A673 (cell line): ENCODE data around the gene MAS1L. TPM values are rescaled to one million over a fixed set of nuclear protein-coding genes. Genes with fewer than 3 reads are reported as not detected.

Experiments
- BruUV-seq: library from RNA; stranded (reverse); fragments of 400-500 nt; replicated peaks from 2 replicates; lab custom pipeline; 2021; lab: Mats Ljungman, UMichigan
- CTCF ChIA-PET: fragments of 300-600 bp; sonication (Branson Sonifier 250); formaldehyde crosslinking; loops from one replicate; lab custom pipeline; 2022; ENCODE audit warnings: antibody characterized with exemption; lab: Charles Lee
- POLR2A ChIA-PET: fragments of 300-600 bp; sonication (Branson Sonifier 250); formaldehyde crosslinking; loops from one replicate; lab custom pipeline; 2022; ENCODE audit warnings: antibody characterized with exemption; ENCODE audit not compliant: low non-redundant PET; lab: Charles Lee
- DNase-seq: peaks from one replicate; pipeline ENCODE4 v3.0.0-alpha.2; 2015; ENCODE audit warnings: low spot score
- H3K27ac ChIP-seq: fragments of 200-600 bp; sonication (generic); 2 replicates; pipeline ENCODE4 v1.5.1; 2016; ENCODE audit warnings: mixed run types, low read depth, mild to moderate bottlenecking, mixed read lengths, antibody characterized with exemption, low read length; ENCODE audit not compliant: poor library complexity, severe bottlenecking
- H3K27me3 ChIP-seq: fragments of 200-600 bp; sonication (generic); replicated peaks from 2 replicates; pipeline ENCODE4 v1.6.1; 2017; ENCODE audit warnings: mixed run types, low read depth, mild to moderate bottlenecking, mixed read lengths, antibody characterized with exemption, low read length; ENCODE audit not compliant: insufficient read depth, poor library complexity
- H3K36me3 ChIP-seq: fragments of 200-600 bp; sonication (generic); 2 replicates; pipeline ENCODE4 v1.6.1; 2016; ENCODE audit warnings: mixed run types, mild to moderate bottlenecking, mixed read lengths, antibody characterized with exemption, low read length; ENCODE audit not compliant: insufficient read depth, poor library complexity, severe bottlenecking
- H3K4me1 ChIP-seq: fragments of 200-600 bp; sonication (generic); 2 replicates; pipeline ENCODE4 v1.6.1; 2017; ENCODE audit warnings: mixed run types, mild to moderate bottlenecking, mixed read lengths, antibody characterized with exemption, low read length; ENCODE audit not compliant: insufficient read depth, poor library complexity, severe bottlenecking
- H3K4me3 ChIP-seq: fragments of 200-600 bp; sonication (generic); 2 replicates; pipeline ENCODE4 v1.5.1; 2016; ENCODE audit warnings: low read depth, mixed run types, mild to moderate bottlenecking, mixed read lengths, low read length; ENCODE audit not compliant: poor library complexity, severe bottlenecking
- H3K9me3 ChIP-seq: fragments of 200-600 bp; sonication (generic); 2 replicates; pipeline ENCODE4 v1.6.1; 2016; ENCODE audit warnings: mixed run types, low read depth, mild to moderate bottlenecking, mixed read lengths, antibody characterized with exemption, low read length; ENCODE audit not compliant: poor library complexity, severe bottlenecking
- EZH2 ChIP-seq: fragments of 200-600 bp; sonication (generic); IDR thresholded peaks from 2 replicates; pipeline ENCODE4 v1.6.1; 2017; ENCODE audit warnings: borderline replicate concordance, low read depth, mild to moderate bottlenecking, mixed read lengths, antibody characterized with exemption, low read length; ENCODE audit not compliant: poor library complexity, severe bottlenecking
- intact Hi-C: fragments of 100-400 bp; cut with micrococcal nuclease; formaldehyde crosslinking; loops from one replicate; pipeline ENCODE4 v1.10.0; 2022; ENCODE audit not compliant: unreplicated experiment
- total RNA-seq: library from RNA; stranded (reverse); gene quantifications from 2 replicates; pipeline ENCODE4 v1.2.3, GENCODE V29; 2021
- TF ChIP-seq, protein P1 (sequence below): fragments of 300-800, 200-600 bp; sonication (generic); conservative IDR thresholded peaks from 2 replicates; pipeline ENCODE4 v1.5.1; 2017; ENCODE audit warnings: low read depth, mild to moderate bottlenecking, antibody characterized with exemption, low read length, moderate library complexity, mixed read lengths

Gene MAS1L
- total RNA-seq, 1 experiment from 2014 or later = not detected

DNA sequence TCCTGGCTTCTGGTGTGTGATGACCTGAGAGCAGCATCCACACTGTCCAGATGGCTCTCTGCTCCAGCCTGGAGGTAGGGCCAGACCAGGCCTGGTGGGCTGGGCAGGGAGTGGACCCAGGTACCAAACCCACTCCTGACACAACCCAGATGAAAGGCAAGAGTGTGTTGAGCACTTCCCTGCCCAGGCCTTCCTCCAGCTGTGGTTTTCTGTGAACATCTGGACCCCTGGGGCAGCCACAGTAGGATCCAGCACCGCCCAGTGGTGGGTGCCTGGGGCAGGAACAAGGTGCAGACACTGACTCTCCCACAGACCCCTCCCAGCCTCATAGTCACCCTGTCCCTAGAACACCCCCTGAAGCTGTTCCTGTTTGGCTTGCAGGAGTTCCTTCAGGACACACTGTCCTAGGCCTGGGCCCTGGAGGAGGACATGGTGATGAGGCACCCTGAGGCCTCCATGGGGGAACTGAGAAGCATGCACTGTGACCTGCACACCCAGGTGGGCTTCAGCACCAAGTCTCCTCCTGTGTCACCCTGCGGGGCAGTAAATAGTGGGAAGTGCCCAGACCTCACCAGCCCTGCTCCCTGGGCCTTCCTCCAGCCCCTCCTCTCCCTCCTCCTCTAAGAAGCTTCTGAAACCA is 43.0 kb upstream of the MAS1L start:
- TF ChIP-seq, protein P1, sequence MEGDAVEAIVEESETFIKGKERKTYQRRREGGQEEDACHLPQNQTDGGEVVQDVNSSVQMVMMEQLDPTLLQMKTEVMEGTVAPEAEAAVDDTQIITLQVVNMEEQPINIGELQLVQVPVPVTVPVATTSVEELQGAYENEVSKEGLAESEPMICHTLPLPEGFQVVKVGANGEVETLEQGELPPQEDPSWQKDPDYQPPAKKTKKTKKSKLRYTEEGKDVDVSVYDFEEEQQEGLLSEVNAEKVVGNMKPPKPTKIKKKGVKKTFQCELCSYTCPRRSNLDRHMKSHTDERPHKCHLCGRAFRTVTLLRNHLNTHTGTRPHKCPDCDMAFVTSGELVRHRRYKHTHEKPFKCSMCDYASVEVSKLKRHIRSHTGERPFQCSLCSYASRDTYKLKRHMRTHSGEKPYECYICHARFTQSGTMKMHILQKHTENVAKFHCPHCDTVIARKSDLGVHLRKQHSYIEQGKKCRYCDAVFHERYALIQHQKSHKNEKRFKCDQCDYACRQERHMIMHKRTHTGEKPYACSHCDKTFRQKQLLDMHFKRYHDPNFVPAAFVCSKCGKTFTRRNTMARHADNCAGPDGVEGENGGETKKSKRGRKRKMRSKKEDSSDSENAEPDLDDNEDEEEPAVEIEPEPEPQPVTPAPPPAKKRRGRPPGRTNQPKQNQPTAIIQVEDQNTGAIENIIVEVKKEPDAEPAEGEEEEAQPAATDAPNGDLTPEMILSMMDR = no peak
- TF ChIP-seq EZH2 = no peak
- Histone ChIP-seq H3K27me3 (no peaks in the 10 kb centered on the region), H3K4me1 (no peaks in the 10 kb centered on the region), H3K27ac (no peak overlapping the region), H3K9me3 (no peaks in the 10 kb centered on the region), H3K4me3 (no peak overlapping the region), H3K36me3 (no peaks in the 10 kb centered on the region)
- no peak for DNase-seq
- no TSS peak for BruUV-seq
- intact Hi-C loops = no loop called here
- CTCF ChIA-PET = no interaction called here
- POLR2A ChIA-PET = no interaction called here

- POLR2A ChIA-PET = no interaction called here
- CTCF ChIA-PET = no interaction called here
- no TSS peak for BruUV-seq
- Histone ChIP-seq H3K9me3 (no peaks in the 10 kb centered on the region), H3K4me1 (no peaks in the 10 kb centered on the region), H3K36me3 (no peaks in the 10 kb centered on the region), H3K27ac (no peak overlapping the region), H3K4me3 (no peak overlapping the region), H3K27me3 (no peaks in the 10 kb centered on the region)
- no peak for TF ChIP-seq EZH2
- TF ChIP-seq, protein P1 = no peak
- DNase-seq = no peak
- intact Hi-C loops = no loop called here
These were observed 42.2 kb upstream of the MAS1L start for GRCh38 chr6:29529956-29530355.

- no peak overlapping the region for H3K4me3 ChIP-seq
- no peaks in the 10 kb centered on the region for H3K36me3 ChIP-seq
- H3K9me3 ChIP-seq = no peaks in the 10 kb centered on the region
- peaks cover 3% of the 10 kb centered on the region for H3K27me3 ChIP-seq
- ChIA-PET CTCF (no interaction called here), POLR2A (no interaction called here)
- BruUV-seq = no TSS peak
- intact Hi-C loops = no loop called here
- TF ChIP-seq EZH2 = no peak
- TF ChIP-seq, protein P1 = no peak
- no peak for DNase-seq
- H3K4me1 ChIP-seq = no peaks in the 10 kb centered on the region
- no peak overlapping the region for H3K27ac ChIP-seq
These were observed 41.3 kb upstream of the MAS1L start for GRCh38 chr6:29528988-29529560.
